ENCODE data around the gene NCAPD2. TPM values are rescaled to one million over a fixed set of nuclear protein-coding genes. Genes with fewer than 3 reads are reported as not detected.

NCAPD2 gene
- total and polyA plus RNA-seq, 2 donors (not counting 3 experiments of a cell fraction or from before 2014, with no cell fraction given), result 41.8 to 90.1 TPM

DNA sequence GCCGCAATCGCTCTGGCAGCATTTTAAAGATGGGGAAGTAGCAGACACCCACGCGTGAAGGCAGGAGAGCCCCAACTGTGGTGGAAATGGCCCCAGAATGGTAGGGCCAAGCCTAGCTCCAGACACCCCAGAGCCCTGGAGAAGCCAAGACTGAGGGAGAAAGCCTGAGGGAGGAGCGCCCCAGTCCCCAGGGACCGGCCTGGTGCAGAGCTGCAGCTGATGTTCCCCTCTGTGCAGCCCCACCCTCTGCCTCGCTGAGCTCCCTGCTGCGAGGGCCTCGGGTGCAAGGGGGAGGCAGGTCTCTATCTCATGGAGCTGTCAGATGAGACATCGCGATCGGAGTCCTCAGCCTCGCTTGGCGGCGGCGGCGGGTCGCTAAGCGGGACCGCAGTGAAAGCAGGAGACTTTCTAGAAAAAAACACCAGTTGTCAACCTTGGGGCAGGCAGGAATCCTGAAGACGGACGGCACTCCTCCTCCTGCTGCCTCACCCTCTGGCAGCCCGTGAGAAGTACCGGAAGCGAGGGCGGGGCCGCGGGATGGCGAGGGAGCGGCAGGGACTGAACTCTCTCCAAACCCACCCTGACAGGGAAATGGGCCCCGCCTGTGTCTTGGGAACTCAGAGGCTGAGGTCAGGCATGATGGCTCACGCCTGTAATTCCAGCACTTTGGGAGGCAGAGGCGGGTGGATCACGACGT lies 46.4 kb downstream of the NCAPD2 start:
- dilution Hi-C loops (cut with MboI; ENCODE audit: extremely low pct_ligation_motif_present, low sequenced_read_pairs) (no loop called here), intact Hi-C loops (cut with micrococcal nuclease) (loop anchor here (1.0 kb wide), 1 partner anchor 8 kb away; no protein-coding TSS in a partner anchor)
- H3K36me3 ChIP-seq (ENCODE audit: control insufficient read depth in 2 of 2, extremely low read depth in 1 of 2, insufficient read depth in 2 of 2, low read length in 2 of 2), result peaks cover 20 to 32% of the 10 kb centered on the region in 2 experiments

More for the DNA sequence above, 46.4 kb downstream of the NCAPD2 start:
- ChIA-PET CTCF (interaction anchor here (1.1 to 7.0 kb wide), 4 partner anchors 11 to 116 kb away, joined by 3 to 145 read pairs (median 4); partner anchors contain the start of genes IFFO1 and MRPL51), POLR2A (interaction anchor here (0.5 to 1.0 kb wide), 3 partner anchors 18 to 205 kb away, joined by 3 to 4 read pairs (median 3); no protein-coding TSS in a partner anchor)
- no TSS peak for BruUV-seq (replicated peaks)
- no peaks in the 10 kb centered on the region for H3K9me1 ChIP-seq (replicated peaks; ENCODE audit: control insufficient read depth, extremely low read depth, insufficient read depth, low read length)
- FAIRE-seq, result peak; percentile 93
- no peaks in the 10 kb centered on the region for H4K20me1 ChIP-seq (replicated peaks; ENCODE audit: control insufficient read depth, extremely low read depth, insufficient read depth, low read length)
- peaks cover 39% of the 10 kb centered on the region for H3K4me1 ChIP-seq (ENCODE audit: control insufficient read depth, extremely low read depth, insufficient read depth, low read length)
- H3K4me2 ChIP-seq (ENCODE audit: insufficient read depth, low read length), result no peak overlapping the region
- H3K79me2 ChIP-seq (ENCODE audit: control insufficient read depth, insufficient read depth, low read length), result peaks cover 21% of the 10 kb centered on the region
- no peak overlapping the region for H3K4me3 ChIP-seq (replicated peaks in 1 of 3; ENCODE audit: insufficient read depth in 1 of 3, low read depth in 1 of 3, low read length in 3 of 3)
- TF ChIP-seq POLR2AphosphoS5 (IDR thresholded peaks at IDR 0.05; ENCODE audit: insufficient read depth, low read depth, low read length) (no peak), EZH2 (IDR thresholded peaks at IDR 0.05; ENCODE audit: borderline replicate concordance, low read depth, low read length, severe bottlenecking) (no peak), JUN (IDR thresholded peaks at IDR 0.05; ENCODE audit: borderline replicate concordance, insufficient read depth, insufficient read length, low read depth) (no peak), POLR2A (IDR thresholded peaks at IDR 0.05; ENCODE audit: low read depth, low read length) (no peak), FOS (IDR thresholded peaks at IDR 0.05; ENCODE audit: borderline replicate concordance, insufficient read depth, low read length) (no peak), MYC (IDR thresholded peaks at IDR 0.05; ENCODE audit: low read depth, low read length) (no peak), GATA2 (IDR thresholded peaks at IDR 0.05; ENCODE audit: insufficient read depth, insufficient read length, low read depth, low read length) (no peak)
- TF ChIP-seq, protein P1, sequence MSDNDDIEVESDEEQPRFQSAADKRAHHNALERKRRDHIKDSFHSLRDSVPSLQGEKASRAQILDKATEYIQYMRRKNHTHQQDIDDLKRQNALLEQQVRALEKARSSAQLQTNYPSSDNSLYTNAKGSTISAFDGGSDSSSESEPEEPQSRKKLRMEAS (IDR thresholded peaks at IDR 0.05; ENCODE audit: insufficient read depth, insufficient read length), result no peak
- TF ChIP-seq, protein P2, sequence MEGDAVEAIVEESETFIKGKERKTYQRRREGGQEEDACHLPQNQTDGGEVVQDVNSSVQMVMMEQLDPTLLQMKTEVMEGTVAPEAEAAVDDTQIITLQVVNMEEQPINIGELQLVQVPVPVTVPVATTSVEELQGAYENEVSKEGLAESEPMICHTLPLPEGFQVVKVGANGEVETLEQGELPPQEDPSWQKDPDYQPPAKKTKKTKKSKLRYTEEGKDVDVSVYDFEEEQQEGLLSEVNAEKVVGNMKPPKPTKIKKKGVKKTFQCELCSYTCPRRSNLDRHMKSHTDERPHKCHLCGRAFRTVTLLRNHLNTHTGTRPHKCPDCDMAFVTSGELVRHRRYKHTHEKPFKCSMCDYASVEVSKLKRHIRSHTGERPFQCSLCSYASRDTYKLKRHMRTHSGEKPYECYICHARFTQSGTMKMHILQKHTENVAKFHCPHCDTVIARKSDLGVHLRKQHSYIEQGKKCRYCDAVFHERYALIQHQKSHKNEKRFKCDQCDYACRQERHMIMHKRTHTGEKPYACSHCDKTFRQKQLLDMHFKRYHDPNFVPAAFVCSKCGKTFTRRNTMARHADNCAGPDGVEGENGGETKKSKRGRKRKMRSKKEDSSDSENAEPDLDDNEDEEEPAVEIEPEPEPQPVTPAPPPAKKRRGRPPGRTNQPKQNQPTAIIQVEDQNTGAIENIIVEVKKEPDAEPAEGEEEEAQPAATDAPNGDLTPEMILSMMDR (IDR thresholded peaks at IDR 0.05; ENCODE audit: extremely low read depth in 1 of 2, insufficient read depth in 1 of 2, low read depth in 1 of 2, low read length in 2 of 2), result no peak
- no peaks in the 10 kb centered on the region for H3K27me3 ChIP-seq (ENCODE audit: control insufficient read depth in 2 of 2, insufficient read depth in 2 of 2, low read length in 2 of 2)
- no peak overlapping the region for H3K27ac ChIP-seq (ENCODE audit: insufficient read depth, low read depth, low read length)
- H3K9me3 ChIP-seq (replicated peaks; ENCODE audit: control insufficient read depth, insufficient read depth, low read length), result no peaks in the 10 kb centered on the region
- no peak overlapping the region for H2AFZ ChIP-seq (ENCODE audit: low read depth, low read length)
- H3K9ac ChIP-seq (replicated peaks; ENCODE audit: extremely low read depth, insufficient read depth, low read length), result no peak overlapping the region
- peak; percentile 73 for DNase-seq (ENCODE audit: low read depth, low spot score)

Data from endothelial cell of umbilical vein (primary cell).